A204.1 (cell line): ENCODE results near the gene CCDC88B.

ENCODE experiments used
- FAIRE-seq: peaks from 2 replicates; lab custom pipeline; 2012; peaks lifted over from hg19 to GRCh38; lab: Jason Lieb, UNC

Gene CCDC88B

GRCh38 chr11:64359712-64360445 is 19.9 kb downstream of the CCDC88B start:
- FAIRE-seq: no peak

GRCh38 chr11:64360448-64360921 is 20.5 kb downstream of the CCDC88B start:
- FAIRE-seq: no peak

GRCh38 chr11:64361659-64362058 is 21.7 kb downstream of the CCDC88B start:
- no peak for FAIRE-seq

GRCh38 chr11:64362339-64362738 is 22.3 kb downstream of the CCDC88B start:
- no peak for FAIRE-seq

GRCh38 chr11:64364435-64364834 is 24.4 kb downstream of the CCDC88B start:
- no peak for FAIRE-seq

GRCh38 chr11:64364911-64365310 is 24.9 kb downstream of the CCDC88B start:
- no peak for FAIRE-seq

- FAIRE-seq: no peak
Observed at GRCh38 chr11:64366751-64367150, 26.7 kb downstream of the CCDC88B start.

- FAIRE-seq: no peak
Observed at GRCh38 chr11:64367931-64368672, 28.1 kb downstream of the CCDC88B start.

GRCh38 chr11:64368673-64369074 is 28.7 kb downstream of the CCDC88B start:
- no peak for FAIRE-seq

- FAIRE-seq: no peak
Observed at GRCh38 chr11:64369440-64370421, 29.7 kb downstream of the CCDC88B start.

- FAIRE-seq: no peak
Observed at GRCh38 chr11:64371201-64371600, 31.2 kb downstream of the CCDC88B start.

- FAIRE-seq: no peak
Observed at GRCh38 chr11:64372021-64372420, 32.0 kb downstream of the CCDC88B start.

GRCh38 chr11:64372802-64373597 is 33.0 kb downstream of the CCDC88B start:
- FAIRE-seq: no peak

- no peak for FAIRE-seq
Observed at GRCh38 chr11:64373598-64373974, 33.6 kb downstream of the CCDC88B start.

GRCh38 chr11:64376071-64376470 is 36.1 kb downstream of the CCDC88B start:
- no peak for FAIRE-seq

GRCh38 chr11:64378335-64378880 is 38.4 kb downstream of the CCDC88B start:
- no peak for FAIRE-seq

GRCh38 chr11:64379160-64379559 is 39.2 kb downstream of the CCDC88B start:
- FAIRE-seq: no peak

GRCh38 chr11:64379817-64380709 is 40.1 kb downstream of the CCDC88B start:
- no peak for FAIRE-seq

GRCh38 chr11:64381350-64381749 is 41.3 kb downstream of the CCDC88B start:
- no peak for FAIRE-seq

GRCh38 chr11:64382047-64382446 is 42.0 kb downstream of the CCDC88B start:
- no peak for FAIRE-seq
